ENCODE results near the gene EPHA3.

The EPHA3 gene

GRCh38 chr3:89154416-89154815 is 47.0 kb downstream of the EPHA3 start:
- no peak for DNase-seq

- DNase-seq = no peak
Observed at GRCh38 chr3:89155811-89156210, 48.4 kb downstream of the EPHA3 start.

- no peak for DNase-seq
Observed at GRCh38 chr3:89157575-89157974, 50.2 kb downstream of the EPHA3 start.

- DNase-seq = no peak
Observed at GRCh38 chr3:89159605-89160004, 52.2 kb downstream of the EPHA3 start.

GRCh38 chr3:89164774-89165173 is 57.4 kb downstream of the EPHA3 start:
- DNase-seq = no peak

GRCh38 chr3:89165636-89166263 is 58.3 kb downstream of the EPHA3 start:
- no peak for DNase-seq

- no peak for DNase-seq
Observed at GRCh38 chr3:89171687-89172545, 64.5 kb downstream of the EPHA3 start.

GRCh38 chr3:89173546-89173945 is 66.1 kb downstream of the EPHA3 start:
- no peak for DNase-seq

GRCh38 chr3:89179355-89180001 is 72.1 kb downstream of the EPHA3 start:
- no peak for DNase-seq

GRCh38 chr3:89180334-89180733 is 72.9 kb downstream of the EPHA3 start:
- no peak for DNase-seq

- no peak for DNase-seq
Observed at GRCh38 chr3:89182056-89182455, 74.6 kb downstream of the EPHA3 start.

- no peak for DNase-seq
Observed at GRCh38 chr3:89184151-89184995, 77.0 kb downstream of the EPHA3 start.

- DNase-seq = no peak
Observed at GRCh38 chr3:89186456-89186855, 79.0 kb downstream of the EPHA3 start.

- DNase-seq = no peak
Observed at GRCh38 chr3:89198591-89198990, 91.2 kb downstream of the EPHA3 start.

- DNase-seq = no peak
Observed at GRCh38 chr3:89212619-89213018, 105.2 kb downstream of the EPHA3 start.

- DNase-seq = no peak
Observed at GRCh38 chr3:89216016-89216739, 108.8 kb downstream of the EPHA3 start.

- DNase-seq = no peak
Observed at GRCh38 chr3:89217148-89217685, 109.8 kb downstream of the EPHA3 start.

- no peak for DNase-seq
Observed at GRCh38 chr3:89221924-89222323, 114.5 kb downstream of the EPHA3 start.

- DNase-seq = no peak
Observed at GRCh38 chr3:89223188-89223587, 115.8 kb downstream of the EPHA3 start.

GRCh38 chr3:89227218-89227617 is 119.8 kb downstream of the EPHA3 start:
- no peak for DNase-seq

GRCh38 chr3:89227634-89228033 is 120.2 kb downstream of the EPHA3 start:
- no peak for DNase-seq

- no peak for DNase-seq
Observed at GRCh38 chr3:89232155-89232554, 124.7 kb downstream of the EPHA3 start.
